GM13977 (cell line): ENCODE data around the gene SSH3.

Experiments used
- DNase-seq: peaks from one replicate; pipeline ENCODE4 v3.0.0; 2012; ENCODE audit warnings: low spot score
- in situ Hi-C: fragments of 300-500 bp; cut with MboI; formaldehyde crosslinking; loops from one replicate; pipeline ENCODE4 v1.12.0; 2022; ENCODE audit warnings: low sequenced_read_pairs, low pct_unique_long_range_greater_than_20kb, mixed read lengths, inconsistent platforms; ENCODE audit not compliant: unreplicated experiment
- TF ChIP-seq, protein P1 (sequence below): IDR thresholded peaks from 2 replicates; pipeline ENCODE4 v1.5.1; 2012; ENCODE audit warnings: mild to moderate bottlenecking, control low read depth; ENCODE audit not compliant: insufficient read depth; ENCODE audit errors: extremely low read depth, missing control alignments

Gene SSH3

DNA sequence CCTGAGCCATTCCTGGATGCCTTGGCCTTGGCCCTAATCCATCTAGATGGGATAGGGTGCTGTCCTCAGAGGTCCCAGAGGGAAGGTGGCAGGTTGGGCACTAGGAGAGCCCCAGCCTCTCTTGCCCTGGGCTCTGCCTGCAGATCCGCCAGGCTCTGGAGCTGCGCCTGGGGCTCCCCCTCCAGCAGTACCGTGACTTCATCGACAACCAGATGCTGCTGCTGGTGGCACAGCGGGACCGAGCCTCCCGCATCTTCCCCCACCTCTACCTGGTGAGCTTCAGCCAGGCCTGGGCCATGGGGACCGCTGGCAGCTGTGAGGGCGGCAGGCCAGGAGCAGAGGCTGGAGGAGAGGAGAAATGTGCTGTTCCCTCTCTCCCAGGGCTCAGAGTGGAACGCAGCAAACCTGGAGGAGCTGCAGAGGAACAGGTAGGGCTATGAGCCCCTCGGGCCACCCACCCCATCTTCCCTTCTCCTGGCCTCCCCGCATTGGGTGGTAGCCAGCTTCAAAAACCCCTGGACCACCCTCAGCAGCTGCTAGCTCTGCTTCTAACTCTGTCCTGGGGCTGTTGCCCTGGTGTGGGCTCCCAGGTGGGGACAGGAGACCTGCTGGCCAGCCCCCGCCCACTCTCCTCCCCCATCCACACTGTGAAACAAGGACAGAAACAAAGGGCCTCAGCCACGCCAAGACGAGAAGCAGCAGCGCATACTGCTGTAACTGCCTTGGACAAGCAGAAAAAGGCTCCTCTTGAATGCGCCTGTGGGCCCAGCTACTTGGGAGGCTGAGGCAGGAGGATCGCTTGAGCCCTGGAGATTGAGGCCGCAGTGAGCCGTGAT is 4.9 kb downstream of the SSH3 start:
- in situ Hi-C loops: no loop called here
- TF ChIP-seq, protein P1, sequence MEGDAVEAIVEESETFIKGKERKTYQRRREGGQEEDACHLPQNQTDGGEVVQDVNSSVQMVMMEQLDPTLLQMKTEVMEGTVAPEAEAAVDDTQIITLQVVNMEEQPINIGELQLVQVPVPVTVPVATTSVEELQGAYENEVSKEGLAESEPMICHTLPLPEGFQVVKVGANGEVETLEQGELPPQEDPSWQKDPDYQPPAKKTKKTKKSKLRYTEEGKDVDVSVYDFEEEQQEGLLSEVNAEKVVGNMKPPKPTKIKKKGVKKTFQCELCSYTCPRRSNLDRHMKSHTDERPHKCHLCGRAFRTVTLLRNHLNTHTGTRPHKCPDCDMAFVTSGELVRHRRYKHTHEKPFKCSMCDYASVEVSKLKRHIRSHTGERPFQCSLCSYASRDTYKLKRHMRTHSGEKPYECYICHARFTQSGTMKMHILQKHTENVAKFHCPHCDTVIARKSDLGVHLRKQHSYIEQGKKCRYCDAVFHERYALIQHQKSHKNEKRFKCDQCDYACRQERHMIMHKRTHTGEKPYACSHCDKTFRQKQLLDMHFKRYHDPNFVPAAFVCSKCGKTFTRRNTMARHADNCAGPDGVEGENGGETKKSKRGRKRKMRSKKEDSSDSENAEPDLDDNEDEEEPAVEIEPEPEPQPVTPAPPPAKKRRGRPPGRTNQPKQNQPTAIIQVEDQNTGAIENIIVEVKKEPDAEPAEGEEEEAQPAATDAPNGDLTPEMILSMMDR: no peak
- DNase-seq: no peak

DNA sequence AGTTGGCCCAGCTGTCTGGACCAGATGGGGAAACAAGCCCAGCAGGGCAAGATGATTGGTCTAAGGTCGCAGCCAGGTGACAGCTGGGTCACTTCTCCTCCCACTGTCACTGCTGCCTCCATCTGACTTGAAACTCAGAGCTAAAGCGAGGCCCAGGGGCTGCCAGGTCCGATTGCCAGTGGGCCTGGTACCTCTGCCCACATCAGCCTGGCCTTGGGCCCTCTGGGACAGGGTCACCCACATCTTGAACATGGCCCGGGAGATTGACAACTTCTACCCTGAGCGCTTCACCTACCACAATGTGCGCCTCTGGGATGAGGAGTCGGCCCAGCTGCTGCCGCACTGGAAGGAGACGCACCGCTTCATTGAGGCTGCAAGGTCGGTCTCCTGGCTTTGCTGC is 5.8 kb downstream of the SSH3 start:
- TF ChIP-seq, protein P1: no peak
- in situ Hi-C loops: no loop called here
- no peak for DNase-seq

DNA sequence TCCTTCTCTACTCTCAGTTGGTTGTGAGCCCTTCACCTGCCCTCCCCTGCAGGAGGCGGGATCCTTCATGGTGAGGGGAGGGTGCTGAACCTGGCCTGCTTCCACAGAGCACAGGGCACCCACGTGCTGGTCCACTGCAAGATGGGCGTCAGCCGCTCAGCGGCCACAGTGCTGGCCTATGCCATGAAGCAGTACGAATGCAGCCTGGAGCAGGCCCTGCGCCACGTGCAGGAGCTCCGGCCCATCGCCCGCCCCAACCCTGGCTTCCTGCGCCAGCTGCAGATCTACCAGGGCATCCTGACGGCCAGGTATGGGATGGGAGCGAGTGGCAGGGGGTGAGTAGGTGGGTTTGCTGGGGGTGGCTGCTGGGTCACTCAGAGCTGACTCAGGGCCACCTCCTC is 6.3 kb downstream of the SSH3 start:
- TF ChIP-seq, protein P1: no peak
- DNase-seq: no peak
- in situ Hi-C loops: no loop called here

DNA sequence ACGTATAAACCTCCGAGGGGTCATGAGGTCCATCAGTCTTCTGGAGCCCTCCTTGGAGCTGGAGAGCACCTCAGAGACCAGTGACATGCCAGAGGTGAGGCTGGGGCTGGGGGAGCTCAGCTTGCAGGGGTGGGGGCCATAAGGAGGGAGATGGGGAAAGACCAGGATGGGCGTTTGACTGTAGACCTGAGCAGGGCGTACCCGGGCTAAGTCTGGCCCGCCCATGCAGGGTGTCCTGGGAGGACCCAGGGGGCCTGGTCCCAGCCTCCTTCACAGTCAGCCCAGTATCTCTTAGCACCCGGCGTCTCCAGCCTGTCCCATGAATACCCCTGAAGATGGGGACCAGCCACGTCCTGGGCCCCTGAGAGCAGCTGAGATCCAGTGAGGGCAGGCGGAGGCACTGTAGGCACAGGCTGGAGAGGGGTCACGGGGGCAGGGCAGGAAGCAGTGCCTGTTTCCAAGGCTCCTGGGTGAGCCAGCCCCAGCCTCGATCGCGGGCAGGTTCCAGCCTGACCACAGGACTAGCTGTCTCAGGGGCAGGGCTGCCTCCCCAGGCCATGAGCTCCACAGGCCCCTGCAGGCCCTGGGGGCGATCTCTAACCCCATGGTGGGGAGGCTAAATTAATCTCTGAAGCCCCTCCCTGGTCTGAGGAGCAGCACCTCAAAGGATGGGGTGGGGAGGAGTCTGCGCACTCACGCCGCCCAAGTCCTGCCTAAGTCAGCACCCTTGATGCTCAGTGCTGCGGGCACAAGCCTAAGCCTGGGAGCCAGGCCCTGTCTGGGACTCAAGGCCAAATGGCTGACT is 7.1 kb downstream of the SSH3 start:
- no peak for DNase-seq
- in situ Hi-C loops: no loop called here
- TF ChIP-seq, protein P1: no peak

DNA sequence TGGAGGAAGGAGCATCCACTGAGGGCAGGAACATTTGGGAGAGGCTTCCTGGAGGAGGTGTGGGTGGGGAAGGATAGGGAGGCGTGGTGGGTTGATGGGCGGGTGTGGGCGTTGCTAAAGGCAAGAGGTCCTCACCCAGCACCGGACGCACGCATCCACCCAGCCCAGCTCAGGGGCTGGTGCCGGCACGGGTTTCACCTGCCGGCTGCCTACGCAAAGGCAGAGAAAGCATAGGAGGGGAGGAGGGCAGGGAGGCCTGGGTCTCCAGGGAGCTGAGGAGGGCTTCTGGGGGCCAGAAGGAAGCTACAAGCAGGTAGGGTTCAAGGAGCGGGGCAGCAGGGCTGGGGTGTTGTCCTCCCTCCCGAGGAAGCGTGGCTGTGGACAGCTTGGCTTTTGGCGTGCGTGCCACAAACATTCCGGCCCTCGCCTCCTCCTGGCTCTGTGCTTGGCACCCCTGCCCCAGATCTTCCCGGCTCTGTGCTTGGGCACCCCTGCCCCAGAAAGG is 7.8 kb downstream of the SSH3 start:
- DNase-seq: no peak
- in situ Hi-C loops: no loop called here
- TF ChIP-seq, protein P1: no peak

DNA sequence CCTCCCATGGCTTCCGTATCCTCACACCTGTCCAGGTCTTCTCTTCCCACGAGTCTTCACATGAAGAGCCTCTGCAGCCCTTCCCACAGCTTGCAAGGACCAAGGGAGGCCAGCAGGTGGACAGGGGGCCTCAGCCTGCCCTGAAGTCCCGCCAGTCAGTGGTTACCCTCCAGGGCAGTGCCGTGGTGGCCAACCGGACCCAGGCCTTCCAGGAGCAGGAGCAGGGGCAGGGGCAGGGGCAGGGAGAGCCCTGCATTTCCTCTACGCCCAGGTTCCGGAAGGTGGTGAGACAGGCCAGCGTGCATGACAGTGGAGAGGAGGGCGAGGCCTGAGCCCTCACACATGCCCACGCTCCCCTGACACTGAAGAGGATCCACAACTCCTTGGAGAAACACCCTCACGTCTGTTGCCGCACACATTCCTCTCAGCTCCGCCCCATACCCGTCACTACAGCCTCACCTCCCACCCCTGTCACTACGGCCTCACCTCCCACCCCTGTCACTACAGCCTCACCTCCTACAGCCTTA is 8.3 kb downstream of the SSH3 start:
- TF ChIP-seq, protein P1: no peak
- in situ Hi-C loops: no loop called here
- DNase-seq: no peak
